GM03348 (cell line): ENCODE data around the gene KRTAP5-5.
"Not testable (repeated sequence)": the region's sequence is repeated elsewhere in the genome, so short reads cannot be mapped to it uniquely, and the experiment has no call there.

Experiments
- DNase-seq: peaks from one replicate; pipeline ENCODE4 v3.0.0; 2012; ENCODE audit warnings: low spot score

The KRTAP5-5 gene

GRCh38 chr11:1629326-1630185, at the start of gene KRTAP5-5:
Gene KRTAP5-5, plus strand, starts transcription at chr11:1629775. Its CDS starts 66 bp downstream, at chr11:1629841.
- no peak for DNase-seq

GRCh38 chr11:1581976-1582375, 47.6 kb upstream of the KRTAP5-5 start:
- DNase-seq: no peak

- not testable (repeated sequence) for DNase-seq
Measured at GRCh38 chr11:1582909-1583308, 46.7 kb upstream of the KRTAP5-5 start.

- DNase-seq: not testable (repeated sequence)
Measured at GRCh38 chr11:1584661-1585370, 44.8 kb upstream of the KRTAP5-5 start, which contains the start of gene KRTAP5-1. Gene KRTAP5-1, minus strand, starts transcription at chr11:1585283. Its CDS starts 34 bp downstream, at chr11:1585249.

GRCh38 chr11:1586699-1587098, 42.9 kb upstream of the KRTAP5-5 start:
- no peak for DNase-seq

- DNase-seq: not testable (repeated sequence)
Measured at GRCh38 chr11:1589191-1589963, 40.2 kb upstream of the KRTAP5-5 start.

GRCh38 chr11:1589996-1590395, 39.6 kb upstream of the KRTAP5-5 start:
- no peak for DNase-seq

GRCh38 chr11:1592628-1593027, 36.9 kb upstream of the KRTAP5-5 start:
- no peak for DNase-seq

- not testable (repeated sequence) for DNase-seq
Measured at GRCh38 chr11:1595994-1596575, 33.5 kb upstream of the KRTAP5-5 start.

- not testable (repeated sequence) for DNase-seq
Measured at GRCh38 chr11:1596576-1597121, 32.9 kb upstream of the KRTAP5-5 start.

GRCh38 chr11:1597331-1597993, 32.1 kb upstream of the KRTAP5-5 start:
- DNase-seq: no peak

GRCh38 chr11:1597994-1598380, 31.6 kb upstream of the KRTAP5-5 start, which contains the start of gene KRTAP5-2:
Gene KRTAP5-2, minus strand, starts transcription at chr11:1598294. Its CDS starts 44 bp downstream, at chr11:1598250.
- no peak for DNase-seq

- not testable (repeated sequence) for DNase-seq
Measured at GRCh38 chr11:1598406-1598805, 31.2 kb upstream of the KRTAP5-5 start.

GRCh38 chr11:1598816-1599215, 30.8 kb upstream of the KRTAP5-5 start:
- DNase-seq: no peak

- no peak for DNase-seq
Measured at GRCh38 chr11:1600626-1601025, 28.9 kb upstream of the KRTAP5-5 start.

- DNase-seq: not testable (repeated sequence)
Measured at GRCh38 chr11:1601663-1602062, 27.9 kb upstream of the KRTAP5-5 start.

GRCh38 chr11:1603629-1604028, 25.9 kb upstream of the KRTAP5-5 start:
- DNase-seq: no peak

- DNase-seq: no peak
Measured at GRCh38 chr11:1604181-1604580, 25.4 kb upstream of the KRTAP5-5 start.

GRCh38 chr11:1604711-1605110, 24.9 kb upstream of the KRTAP5-5 start:
- DNase-seq: no peak

GRCh38 chr11:1605923-1606322, 23.7 kb upstream of the KRTAP5-5 start:
- not testable (repeated sequence) for DNase-seq
